ENCODE results near the gene ZNRF4. TPM values are rescaled to one million over a fixed set of nuclear protein-coding genes. Genes with fewer than 3 reads are reported as not detected.

Gene ZNRF4
- total RNA-seq, 1 experiment from 2014 or later = not detected

DNA sequence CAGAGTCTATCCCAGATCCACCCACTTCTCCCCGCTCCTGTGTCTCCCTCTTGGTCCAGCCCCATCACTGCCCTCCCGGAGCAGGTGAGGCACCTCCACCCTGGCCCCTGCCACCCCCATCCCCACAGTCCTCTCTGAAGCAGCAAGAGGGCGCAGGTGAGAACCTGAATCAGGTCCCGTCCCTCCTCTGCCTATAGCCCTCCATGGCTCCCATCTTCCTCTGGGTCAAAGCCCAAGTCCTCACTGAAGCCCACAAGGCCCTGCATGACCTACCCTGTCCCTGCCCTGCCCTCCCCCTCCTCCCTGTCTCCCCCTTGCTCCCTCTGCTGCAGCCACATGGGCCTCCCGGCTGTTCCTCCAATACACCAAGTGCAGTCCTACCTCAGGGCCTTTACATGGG lies 10.8 kb upstream of the ZNRF4 start:
- TF ChIP-seq GTF2I (CRISPR knock-in tag; conservative IDR thresholded peaks at IDR 0.05) = 0 out of 2 replicates have a peak, but pooled peaks have one; percentile 25
- no peak for TF ChIP-seq TP53 (CRISPR knock-in tag; IDR thresholded peaks at IDR 0.05)
- peaks cover 2% of the 10 kb centered on the region; the same call in 1 of the 2 replicates for H3K4me1 Mint-ChIP-seq
- H3K27ac Mint-ChIP-seq = no peak overlapping the region
- no peak overlapping the region for H3K4me3 Mint-ChIP-seq
- ATAC-seq (no peak), DNase-seq (ENCODE audit: low spot score) (no peak)
- H3K36me3 Mint-ChIP-seq = no peaks in the 10 kb centered on the region
- ChIA-PET CTCF (no interaction called here), POLR2A (no interaction called here)
- peaks cover 23% of the 10 kb centered on the region for H3K27me3 Mint-ChIP-seq (ENCODE audit: low read depth)
- H3K9me3 Mint-ChIP-seq = no peaks in the 10 kb centered on the region

- DNase-seq (ENCODE audit: low spot score) (no peak), ATAC-seq (no peak)
- H3K36me3 Mint-ChIP-seq = no peaks in the 10 kb centered on the region
- ChIA-PET POLR2A (interaction anchor here (1.0 kb wide), 1 partner anchor 8 kb away, joined by 3 read pairs; no protein-coding TSS in a partner anchor), CTCF (no interaction called here)
- no peak overlapping the region for H3K4me3 Mint-ChIP-seq
- TF ChIP-seq, protein P1, sequence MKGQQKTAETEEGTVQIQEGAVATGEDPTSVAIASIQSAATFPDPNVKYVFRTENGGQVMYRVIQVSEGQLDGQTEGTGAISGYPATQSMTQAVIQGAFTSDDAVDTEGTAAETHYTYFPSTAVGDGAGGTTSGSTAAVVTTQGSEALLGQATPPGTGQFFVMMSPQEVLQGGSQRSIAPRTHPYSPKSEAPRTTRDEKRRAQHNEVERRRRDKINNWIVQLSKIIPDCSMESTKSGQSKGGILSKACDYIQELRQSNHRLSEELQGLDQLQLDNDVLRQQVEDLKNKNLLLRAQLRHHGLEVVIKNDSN (CRISPR knock-in tag; IDR thresholded peaks at IDR 0.05) = no peak
- no peak for TF ChIP-seq KAT7 (CRISPR knock-in tag; IDR thresholded peaks at IDR 0.05; ENCODE audit: borderline replicate concordance)
- no peak for TF ChIP-seq NR3C1 (CRISPR knock-in tag; conservative IDR thresholded peaks at IDR 0.05; ENCODE audit: low read depth)
- no peak for TF ChIP-seq NFYB (CRISPR knock-in tag; conservative IDR thresholded peaks at IDR 0.05; ENCODE audit: low read depth)
- TF ChIP-seq TEAD4 (CRISPR knock-in tag; IDR thresholded peaks at IDR 0.05) = no peak
- TF ChIP-seq ATF6 (CRISPR knock-in tag; IDR thresholded peaks at IDR 0.05) = no peak
- TF ChIP-seq NFE2L1 (CRISPR knock-in tag; IDR thresholded peaks at IDR 0.05) = no peak
- no peak for TF ChIP-seq CREB1 (CRISPR knock-in tag; IDR thresholded peaks at IDR 0.05)
- TF ChIP-seq, protein P2, sequence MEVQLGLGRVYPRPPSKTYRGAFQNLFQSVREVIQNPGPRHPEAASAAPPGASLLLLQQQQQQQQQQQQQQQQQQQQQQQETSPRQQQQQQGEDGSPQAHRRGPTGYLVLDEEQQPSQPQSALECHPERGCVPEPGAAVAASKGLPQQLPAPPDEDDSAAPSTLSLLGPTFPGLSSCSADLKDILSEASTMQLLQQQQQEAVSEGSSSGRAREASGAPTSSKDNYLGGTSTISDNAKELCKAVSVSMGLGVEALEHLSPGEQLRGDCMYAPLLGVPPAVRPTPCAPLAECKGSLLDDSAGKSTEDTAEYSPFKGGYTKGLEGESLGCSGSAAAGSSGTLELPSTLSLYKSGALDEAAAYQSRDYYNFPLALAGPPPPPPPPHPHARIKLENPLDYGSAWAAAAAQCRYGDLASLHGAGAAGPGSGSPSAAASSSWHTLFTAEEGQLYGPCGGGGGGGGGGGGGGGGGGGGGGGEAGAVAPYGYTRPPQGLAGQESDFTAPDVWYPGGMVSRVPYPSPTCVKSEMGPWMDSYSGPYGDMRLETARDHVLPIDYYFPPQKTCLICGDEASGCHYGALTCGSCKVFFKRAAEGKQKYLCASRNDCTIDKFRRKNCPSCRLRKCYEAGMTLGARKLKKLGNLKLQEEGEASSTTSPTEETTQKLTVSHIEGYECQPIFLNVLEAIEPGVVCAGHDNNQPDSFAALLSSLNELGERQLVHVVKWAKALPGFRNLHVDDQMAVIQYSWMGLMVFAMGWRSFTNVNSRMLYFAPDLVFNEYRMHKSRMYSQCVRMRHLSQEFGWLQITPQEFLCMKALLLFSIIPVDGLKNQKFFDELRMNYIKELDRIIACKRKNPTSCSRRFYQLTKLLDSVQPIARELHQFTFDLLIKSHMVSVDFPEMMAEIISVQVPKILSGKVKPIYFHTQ (CRISPR knock-in tag; IDR thresholded peaks at IDR 0.05) = no peak
- TF ChIP-seq, protein P3, sequence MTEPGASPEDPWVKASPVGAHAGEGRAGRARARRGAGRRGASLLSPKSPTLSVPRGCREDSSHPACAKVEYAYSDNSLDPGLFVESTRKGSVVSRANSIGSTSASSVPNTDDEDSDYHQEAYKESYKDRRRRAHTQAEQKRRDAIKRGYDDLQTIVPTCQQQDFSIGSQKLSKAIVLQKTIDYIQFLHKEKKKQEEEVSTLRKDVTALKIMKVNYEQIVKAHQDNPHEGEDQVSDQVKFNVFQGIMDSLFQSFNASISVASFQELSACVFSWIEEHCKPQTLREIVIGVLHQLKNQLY (CRISPR knock-in tag; IDR thresholded peaks at IDR 0.05) = no peak
- TF ChIP-seq RORB (CRISPR knock-in tag; IDR thresholded peaks at IDR 0.05) = no peak
- no peak for TF ChIP-seq PRDM15 (CRISPR knock-in tag; IDR thresholded peaks at IDR 0.05)
- no peak for TF ChIP-seq ATF2 (CRISPR knock-in tag; IDR thresholded peaks at IDR 0.05; ENCODE audit: borderline replicate concordance, low read depth)
- H3K4me1 Mint-ChIP-seq = peaks cover 2% of the 10 kb centered on the region; the same call in 1 of the 2 replicates
- H3K9me3 Mint-ChIP-seq = no peaks in the 10 kb centered on the region
- peaks cover 20% of the 10 kb centered on the region for H3K27me3 Mint-ChIP-seq (ENCODE audit: low read depth)
- no peak overlapping the region for H3K27ac Mint-ChIP-seq
Measured at GRCh38 chr19:5445071-5445470, 10.1 kb upstream of the ZNRF4 start.

Data from WTC11 (cell line).